ENCODE measurements around the gene ANKRD6.
A peak's percentile ranks its signal among the peaks of the same experiment; 100 is the strongest.

Gene ANKRD6

GRCh38 chr6:89583559-89583958, 150.6 kb downstream of the ANKRD6 start:
- no peak overlapping the region for H3K27ac ChIP-seq
- peaks cover 0 to 20% (median 2%) of the 10 kb centered on the region in 4 donors for H3K4me1 ChIP-seq
- intact Hi-C loops (cut with DNase I; ENCODE audit: low total_unique reads), result no loop called here
- no peak for DNase-seq
- H3K36me3 ChIP-seq, result no peaks in the 10 kb centered on the region
- TF ChIP-seq, protein P1, sequence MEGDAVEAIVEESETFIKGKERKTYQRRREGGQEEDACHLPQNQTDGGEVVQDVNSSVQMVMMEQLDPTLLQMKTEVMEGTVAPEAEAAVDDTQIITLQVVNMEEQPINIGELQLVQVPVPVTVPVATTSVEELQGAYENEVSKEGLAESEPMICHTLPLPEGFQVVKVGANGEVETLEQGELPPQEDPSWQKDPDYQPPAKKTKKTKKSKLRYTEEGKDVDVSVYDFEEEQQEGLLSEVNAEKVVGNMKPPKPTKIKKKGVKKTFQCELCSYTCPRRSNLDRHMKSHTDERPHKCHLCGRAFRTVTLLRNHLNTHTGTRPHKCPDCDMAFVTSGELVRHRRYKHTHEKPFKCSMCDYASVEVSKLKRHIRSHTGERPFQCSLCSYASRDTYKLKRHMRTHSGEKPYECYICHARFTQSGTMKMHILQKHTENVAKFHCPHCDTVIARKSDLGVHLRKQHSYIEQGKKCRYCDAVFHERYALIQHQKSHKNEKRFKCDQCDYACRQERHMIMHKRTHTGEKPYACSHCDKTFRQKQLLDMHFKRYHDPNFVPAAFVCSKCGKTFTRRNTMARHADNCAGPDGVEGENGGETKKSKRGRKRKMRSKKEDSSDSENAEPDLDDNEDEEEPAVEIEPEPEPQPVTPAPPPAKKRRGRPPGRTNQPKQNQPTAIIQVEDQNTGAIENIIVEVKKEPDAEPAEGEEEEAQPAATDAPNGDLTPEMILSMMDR (IDR thresholded peaks at IDR 0.05), result no peak
- no peaks in the 10 kb centered on the region for H3K27me3 ChIP-seq
- H3K9me3 ChIP-seq, result no peaks in the 10 kb centered on the region
- no peak overlapping the region for H3K4me3 ChIP-seq

- intact Hi-C loops (cut with DNase I; ENCODE audit: low total_unique reads), result no loop called here
- H3K36me3 ChIP-seq, result no peaks in the 10 kb centered on the region
- peak overlapping the region; percentile 29 to 31 for H3K27ac ChIP-seq
- no peaks in the 10 kb centered on the region for H3K9me3 ChIP-seq
- H3K4me1 ChIP-seq, result peaks cover 0 to 20% (median 2%) of the 10 kb centered on the region in 4 donors
- H3K27me3 ChIP-seq, result no peaks in the 10 kb centered on the region
- TF ChIP-seq, protein P1 (IDR thresholded peaks at IDR 0.05), result no peak
- no peak for DNase-seq
- H3K4me3 ChIP-seq, result no peak overlapping the region
These were observed 151.6 kb downstream of the ANKRD6 start for GRCh38 chr6:89584539-89584938.

DNA sequence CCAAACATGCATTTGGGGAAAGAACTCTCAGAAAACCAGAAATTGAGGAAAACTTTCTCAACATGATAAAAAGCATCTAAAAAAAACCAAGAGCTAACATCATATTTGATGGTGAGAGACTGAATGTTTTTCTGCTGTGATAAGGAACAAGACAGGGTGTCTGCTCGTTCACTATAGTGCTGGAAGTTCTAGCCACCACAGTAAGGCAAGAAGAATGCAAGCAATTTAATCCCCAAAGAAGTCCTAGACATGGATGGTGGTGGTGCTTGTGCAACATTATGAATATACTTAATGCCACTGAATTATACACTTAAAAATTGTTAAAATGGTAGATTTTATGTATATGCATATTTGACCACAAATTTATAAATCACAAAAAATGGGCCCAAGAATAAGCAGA, 152.2 kb downstream of the ANKRD6 start:
- H3K4me1 ChIP-seq, result peaks cover 0 to 20% (median 2%) of the 10 kb centered on the region in 4 donors
- no peaks in the 10 kb centered on the region for H3K9me3 ChIP-seq
- no peaks in the 10 kb centered on the region for H3K36me3 ChIP-seq
- DNase-seq, result no peak
- intact Hi-C loops (cut with DNase I; ENCODE audit: low total_unique reads), result no loop called here
- TF ChIP-seq, protein P1 (IDR thresholded peaks at IDR 0.05), result no peak
- peak overlapping the region; percentile 29 to 31 for H3K27ac ChIP-seq
- H3K27me3 ChIP-seq, result no peaks in the 10 kb centered on the region
- no peak overlapping the region for H3K4me3 ChIP-seq

DNA sequence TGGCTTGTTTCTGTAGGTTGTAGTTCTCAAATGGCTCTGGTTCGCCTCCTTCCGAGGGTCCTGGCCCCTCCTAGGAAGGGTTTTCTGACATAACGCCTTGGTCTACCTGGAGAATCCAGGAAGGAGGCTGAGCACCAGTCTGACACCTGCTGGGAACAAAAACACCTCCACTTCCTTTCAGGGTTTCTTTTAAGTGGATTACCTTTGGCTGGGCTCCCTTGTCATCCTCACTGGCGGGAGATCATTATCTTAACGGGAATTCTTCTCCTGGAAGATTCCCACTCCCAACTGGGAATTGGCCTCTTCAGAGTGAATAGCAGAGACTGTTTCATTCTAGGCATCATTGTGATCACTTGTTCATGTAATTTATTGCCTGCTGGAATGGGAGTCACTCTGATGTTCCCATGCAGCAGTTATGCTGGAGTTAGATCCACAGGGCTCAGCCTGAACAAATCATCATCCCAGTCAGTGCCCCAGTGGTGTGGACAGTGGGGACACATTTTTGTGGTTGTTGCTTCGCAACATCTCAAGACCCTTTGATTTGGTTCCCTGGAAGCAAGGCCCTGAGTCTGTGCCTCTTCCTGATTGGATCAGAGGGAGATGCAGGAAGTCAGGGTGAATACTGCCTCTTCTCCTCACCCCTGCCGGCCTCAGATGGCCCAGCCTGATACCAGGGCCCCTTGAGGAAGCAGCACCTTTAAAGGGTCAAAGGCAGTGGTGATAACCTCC, 156.5 kb downstream of the ANKRD6 start:
- no peaks in the 10 kb centered on the region for H3K9me3 ChIP-seq
- H3K4me3 ChIP-seq, result no peak overlapping the region
- TF ChIP-seq, protein P1 (IDR thresholded peaks at IDR 0.05), result no peak
- H3K4me1 ChIP-seq, result peaks cover 0 to 14% (median 2%) of the 10 kb centered on the region in 4 donors
- H3K27ac ChIP-seq, result no peak overlapping the region
- no peaks in the 10 kb centered on the region for H3K36me3 ChIP-seq
- intact Hi-C loops (cut with DNase I; ENCODE audit: low total_unique reads), result no loop called here
- DNase-seq, result no peak
- no peaks in the 10 kb centered on the region for H3K27me3 ChIP-seq

DNA sequence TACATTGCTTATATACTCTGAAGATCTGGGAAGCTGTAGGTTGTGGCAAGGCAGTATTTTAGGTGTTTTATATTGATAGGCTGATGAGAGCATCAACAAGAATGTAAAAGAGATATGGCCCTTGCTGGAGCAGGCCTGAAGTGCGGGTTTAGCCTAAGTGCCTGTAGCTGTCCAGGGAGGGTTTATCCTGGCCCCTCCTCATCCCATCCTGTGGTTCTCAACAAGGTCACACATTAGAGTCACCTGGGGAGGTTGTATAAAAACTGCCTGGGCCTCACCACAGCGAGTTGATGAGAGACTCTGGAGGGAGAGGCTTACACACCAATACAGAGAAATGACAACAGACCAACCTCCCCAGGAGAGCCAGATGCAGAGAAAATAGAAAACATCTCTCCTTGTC, 157.2 kb downstream of the ANKRD6 start:
- no peak for DNase-seq
- no peaks in the 10 kb centered on the region for H3K27me3 ChIP-seq
- TF ChIP-seq, protein P1 (IDR thresholded peaks at IDR 0.05), result no peak
- no peak overlapping the region for H3K4me3 ChIP-seq
- H3K4me1 ChIP-seq, result peaks cover 0 to 7% (median 0%) of the 10 kb centered on the region in 4 donors
- H3K36me3 ChIP-seq, result no peaks in the 10 kb centered on the region
- no peaks in the 10 kb centered on the region for H3K9me3 ChIP-seq
- no peak overlapping the region for H3K27ac ChIP-seq
- intact Hi-C loops (cut with DNase I; ENCODE audit: low total_unique reads), result no loop called here
